NCI-H2227 (cell line): ENCODE results near the gene S100A1.

Source experiments
- DNase-seq: peaks from one replicate; lab custom pipeline; 2025; ENCODE audit not compliant: unreplicated experiment; lab: John Stamatoyannopoulos, UW

Gene S100A1

GRCh38 chr1:153610334-153610733, 17.9 kb upstream of the S100A1 start:
- no peak for DNase-seq

DNA sequence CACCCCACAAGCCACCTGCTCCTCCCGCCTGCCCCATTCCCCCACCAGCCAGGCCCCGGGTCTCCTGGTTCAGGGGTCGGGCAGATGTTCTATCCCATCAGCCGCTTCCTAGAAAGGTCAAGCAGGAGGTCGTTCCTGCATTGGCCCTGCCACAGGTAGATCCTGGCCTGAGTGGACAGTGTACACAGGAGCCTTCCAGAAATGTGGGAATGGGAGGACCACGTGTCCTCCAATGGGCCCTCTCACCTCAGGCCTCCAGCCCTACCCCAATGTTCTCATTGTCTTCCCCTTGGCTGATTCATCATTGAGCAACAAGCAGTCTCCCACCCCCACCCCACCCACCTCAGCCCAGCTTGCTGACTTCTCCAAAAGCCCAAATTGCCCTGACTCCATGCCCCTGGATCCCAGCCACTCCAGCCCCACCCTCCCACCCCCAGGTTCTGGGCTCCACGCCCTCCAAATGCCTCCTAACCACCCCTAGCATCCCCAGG, 17.4 kb upstream of the S100A1 start:
- DNase-seq, result no peak

DNA sequence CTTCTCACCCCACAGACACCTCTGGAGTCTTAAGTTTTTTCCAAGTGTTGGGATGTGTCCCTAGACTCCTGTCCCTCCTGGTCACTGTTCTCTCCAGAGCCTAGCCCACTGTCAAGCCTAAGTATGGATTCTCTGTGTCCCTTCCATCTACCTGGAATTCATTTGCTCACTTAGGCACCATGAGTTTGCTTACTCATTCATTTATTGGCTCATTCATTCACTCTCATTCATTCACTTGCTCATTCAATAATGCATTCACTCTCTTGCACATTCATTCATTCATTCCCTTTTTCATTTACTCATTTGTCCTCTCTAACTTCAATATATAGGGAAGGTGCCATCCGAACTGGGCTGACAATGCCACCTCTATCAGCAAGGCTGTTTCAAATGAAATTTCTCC, 16.9 kb upstream of the S100A1 start:
- DNase-seq, result no peak

- no peak for DNase-seq
Observed at GRCh38 chr1:153612111-153612754, 16.0 kb upstream of the S100A1 start.

- DNase-seq, result no peak
Observed at GRCh38 chr1:153612755-153613331, 15.4 kb upstream of the S100A1 start, which contains the start of gene S100A16. TSS of gene S100A16 (minus strand) at chr1:153613137. CDS start at chr1:153608151, 4,986 bp downstream.

DNA sequence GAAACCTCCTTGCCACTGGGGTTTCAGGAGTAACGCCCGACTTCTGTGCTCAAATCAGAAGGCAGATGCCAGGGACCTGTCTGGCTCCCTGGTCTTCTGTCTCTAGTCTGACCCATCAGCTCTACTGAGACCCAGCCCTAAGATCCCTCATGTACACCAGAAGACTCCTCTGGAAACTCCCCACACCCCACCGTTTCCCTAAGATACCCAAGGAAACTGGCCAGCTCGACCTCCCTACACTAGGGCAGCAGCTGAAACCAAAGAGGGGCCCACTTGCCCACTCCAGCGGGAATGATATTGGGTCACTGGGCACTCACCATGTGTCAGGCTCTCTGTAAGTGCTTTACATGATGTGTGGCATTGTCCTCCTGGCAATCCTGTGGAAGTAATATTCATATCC, 14.8 kb upstream of the S100A1 start:
- DNase-seq, result no peak

DNA sequence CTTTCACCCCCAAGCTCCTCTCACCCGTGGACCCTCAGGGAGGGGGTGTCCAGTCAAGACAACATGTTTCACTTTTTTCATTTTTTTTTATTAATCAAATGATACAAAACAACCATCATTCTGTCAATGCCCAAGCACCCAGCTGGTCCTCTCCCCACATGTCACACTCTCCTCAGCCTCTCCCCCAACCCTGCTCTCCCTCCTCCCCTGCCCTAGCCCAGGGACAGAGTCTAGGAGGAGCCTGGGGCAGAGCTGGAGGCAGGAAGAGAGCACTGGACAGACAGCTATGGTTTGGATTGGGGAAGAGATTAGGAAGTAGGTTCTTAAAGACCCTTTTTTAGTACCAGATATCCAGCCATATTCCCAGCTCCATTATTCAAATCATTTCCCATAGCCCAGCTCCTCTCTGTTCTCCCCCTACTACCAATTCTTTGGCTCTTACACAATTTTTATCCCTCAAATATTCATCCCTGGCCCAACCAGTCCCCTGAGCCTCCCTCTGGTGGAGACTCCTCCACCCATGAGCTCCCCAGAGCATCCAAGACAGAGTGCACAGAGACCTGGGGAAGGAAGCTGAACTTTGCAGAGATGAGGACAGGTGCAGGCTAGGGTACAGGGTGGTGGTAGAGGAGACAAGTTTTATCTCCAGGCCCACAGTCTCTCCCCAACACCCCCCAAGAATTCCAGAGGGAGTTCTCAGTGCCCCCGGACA, 13.9 kb upstream of the S100A1 start:
- no peak for DNase-seq

GRCh38 chr1:153614906-153615305, 13.3 kb upstream of the S100A1 start:
- DNase-seq, result no peak

DNA sequence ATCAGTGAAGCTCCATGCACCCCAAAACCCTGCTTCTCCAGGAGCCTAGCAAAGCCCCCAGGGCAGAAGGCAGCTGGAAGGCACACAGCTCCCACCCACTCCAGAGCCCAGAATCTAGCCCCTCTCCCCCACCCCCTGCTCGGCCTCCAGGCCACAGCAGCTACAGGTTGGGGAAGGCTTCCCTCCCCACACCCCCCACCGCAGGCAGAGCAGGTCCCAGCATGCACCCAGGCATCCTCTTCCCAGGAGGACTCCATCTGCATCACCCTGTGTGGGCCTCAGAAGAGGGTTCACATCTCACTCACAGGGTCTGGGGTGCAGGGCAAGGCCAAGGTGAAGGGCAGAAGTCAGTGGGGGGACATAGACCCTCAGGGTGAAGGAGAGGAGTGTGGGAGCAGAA, 12.8 kb upstream of the S100A1 start:
- DNase-seq, result no peak

GRCh38 chr1:153616144-153616916, 11.9 kb upstream of the S100A1 start, which contains the start of gene S100A14:
TSS of gene S100A14 (minus strand) at chr1:153616325. CDS start at chr1:153615858, 467 bp downstream.
- no peak for DNase-seq

GRCh38 chr1:153616917-153617311, 11.3 kb upstream of the S100A1 start:
- DNase-seq, result no peak

GRCh38 chr1:153617663-153618062, 10.6 kb upstream of the S100A1 start:
- DNase-seq, result peak; percentile 32

DNA sequence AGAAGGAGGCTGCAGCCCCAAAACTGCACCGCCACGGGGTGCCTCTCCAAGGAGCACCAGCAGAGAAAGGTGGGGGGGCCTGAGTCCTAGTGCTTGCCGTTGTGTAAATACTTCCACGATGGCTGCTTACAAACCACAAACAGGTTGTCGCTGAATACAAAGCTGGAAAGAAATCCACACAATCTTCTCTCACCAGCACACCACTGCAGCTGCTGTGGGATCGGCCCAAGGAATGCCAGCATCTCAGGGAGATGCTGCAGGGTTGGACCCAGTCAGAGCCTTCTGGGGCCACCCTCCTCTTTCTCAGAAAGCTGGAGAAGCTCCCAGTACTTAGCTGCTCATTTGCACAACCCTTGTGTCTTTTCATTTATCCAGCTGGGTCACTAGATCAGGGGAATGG, 9.1 kb upstream of the S100A1 start:
- no peak for DNase-seq

DNA sequence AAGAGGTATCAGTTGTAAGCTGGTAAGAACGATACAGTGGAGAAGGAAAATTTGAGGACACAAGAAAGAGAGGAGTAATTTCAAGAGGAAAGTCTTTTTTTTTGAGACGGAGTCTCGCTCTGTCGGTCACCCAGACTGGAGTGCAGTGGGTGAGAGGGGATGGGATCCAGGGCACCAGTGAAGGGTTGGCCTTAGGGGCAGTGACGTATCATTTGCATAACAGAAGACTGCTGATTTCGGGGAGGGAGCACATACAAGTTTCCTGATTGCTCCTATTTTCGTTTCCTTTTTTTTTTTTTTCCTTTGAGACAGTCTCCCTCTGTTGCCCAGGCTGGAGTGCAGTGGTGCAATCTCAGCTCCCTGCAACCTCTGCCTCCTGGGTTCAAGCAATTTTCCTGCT, 5.1 kb upstream of the S100A1 start:
- DNase-seq, result no peak

GRCh38 chr1:153624965-153625611, 3.1 kb upstream of the S100A1 start:
- no peak for DNase-seq

DNA sequence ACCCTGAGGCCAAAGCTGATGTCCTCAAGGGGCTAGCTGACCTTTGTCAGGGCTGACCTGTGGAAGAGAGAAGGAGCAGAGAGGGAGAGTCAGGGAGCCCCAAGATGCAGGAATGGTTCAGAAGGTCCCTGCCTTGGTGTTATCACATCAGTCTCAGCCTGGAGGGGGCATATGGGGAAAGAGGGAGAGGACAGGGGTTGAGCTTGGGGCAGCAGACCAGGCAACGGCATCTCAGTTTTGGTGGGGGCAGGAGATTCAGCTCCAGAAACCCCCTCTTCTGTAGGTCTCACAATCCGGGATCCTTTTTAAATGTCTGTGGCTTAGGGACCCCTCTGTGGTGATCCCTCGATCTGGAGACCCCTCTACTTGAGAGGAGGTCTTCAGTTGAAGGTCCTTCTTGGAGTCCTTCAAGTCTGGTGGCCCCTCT, 1.7 kb upstream of the S100A1 start:
- no peak for DNase-seq

DNA sequence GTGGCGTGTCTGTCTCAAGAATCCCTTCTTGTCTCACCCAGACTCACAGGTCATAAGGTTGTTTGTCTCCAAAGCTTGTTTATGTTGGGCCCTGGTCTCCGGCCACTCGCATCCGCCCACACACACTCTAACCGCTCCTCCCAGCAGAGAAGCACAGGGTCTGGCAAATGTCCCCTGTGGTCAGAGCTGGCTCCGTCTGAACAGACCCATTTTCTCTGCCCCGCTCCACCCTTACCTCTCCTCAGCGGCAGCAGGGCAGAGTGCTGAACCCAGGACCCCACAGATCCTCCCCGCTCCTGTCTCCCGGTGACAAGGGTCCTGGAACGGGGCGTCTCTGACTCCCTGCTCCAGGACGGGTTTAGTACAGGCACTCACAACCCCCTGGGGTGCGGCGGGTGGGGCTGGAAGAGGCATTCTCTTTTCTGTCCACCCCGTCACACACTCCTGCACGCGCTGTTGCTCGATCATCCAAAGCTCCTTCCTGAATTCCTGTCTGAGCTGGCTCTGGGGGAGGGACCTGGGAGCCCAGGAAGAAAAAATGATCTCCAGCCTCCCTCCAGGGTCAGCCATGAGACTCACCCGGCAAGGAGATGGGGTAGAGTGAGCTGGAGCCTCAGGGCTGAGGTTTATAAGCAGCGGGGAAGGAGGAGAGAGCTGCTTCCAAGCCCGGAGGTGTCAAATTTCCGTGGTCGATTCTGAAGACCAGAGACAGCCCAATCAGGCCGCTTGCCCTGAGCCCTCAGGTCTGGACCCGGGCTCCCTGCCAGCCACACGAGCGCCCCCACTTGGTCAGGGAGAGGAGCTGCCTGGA, 1.1 kb upstream of the S100A1 start, which contains the start of gene S100A13:
TSS of gene S100A13 (minus strand) at position 602 of the 811 bp plus-strand sequence. CDS start 1,033 bp downstream, outside the sequence.
- no peak for DNase-seq

DNA sequence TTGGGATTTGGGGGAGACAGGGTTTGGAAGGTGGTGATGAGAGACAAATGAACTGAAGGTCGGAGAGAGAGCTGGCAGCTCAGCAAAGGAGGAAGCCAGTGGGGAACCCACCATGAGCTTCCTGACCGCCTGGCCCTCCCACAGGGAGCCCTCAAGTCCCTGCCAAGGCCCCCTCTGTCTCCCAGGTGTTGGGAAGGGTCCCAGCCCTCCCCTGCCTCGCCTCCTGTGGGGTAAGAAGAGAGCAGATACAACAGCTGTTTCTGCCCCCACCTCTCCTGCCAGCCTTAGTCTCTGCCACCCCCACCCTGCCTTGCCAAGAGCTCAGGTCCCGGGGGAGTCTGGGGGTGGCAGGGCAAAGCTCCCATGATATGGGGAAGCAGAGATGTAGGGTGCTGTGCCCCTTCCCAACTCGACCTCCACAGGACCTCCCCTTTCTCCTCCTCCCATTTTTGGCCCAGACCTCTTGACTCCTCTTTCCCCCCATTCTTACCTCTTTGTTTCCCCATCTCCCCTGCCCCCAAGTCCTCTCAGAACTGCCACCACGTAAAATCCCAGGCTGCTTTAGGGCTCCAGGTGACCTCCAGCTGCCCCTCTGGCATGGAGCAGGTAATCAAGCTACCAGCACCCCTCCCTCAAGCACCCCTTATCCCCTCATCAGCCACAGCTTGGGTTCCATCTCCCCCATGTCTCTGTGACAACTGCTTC, 556 bp downstream of the S100A1 start:
- no peak for DNase-seq

GRCh38 chr1:153629343-153629665, 1.1 kb downstream of the S100A1 start:
- no peak for DNase-seq
